HG03060 (cell line): Measurements from ENCODE around the gene ACOX3.
"Not testable (repeated sequence)": the region's sequence is repeated elsewhere in the genome, so short reads cannot be mapped to it uniquely, and the experiment has no call there.

Experiments used
- ATAC-seq: cut with Tn5 transposase; IDR thresholded peaks from one replicate; pipeline ENCODE4 v1.9.1; 2021; ENCODE audit warnings: low read depth, moderate number of reproducible peaks; ENCODE audit not compliant: unreplicated experiment

Gene ACOX3

DNA sequence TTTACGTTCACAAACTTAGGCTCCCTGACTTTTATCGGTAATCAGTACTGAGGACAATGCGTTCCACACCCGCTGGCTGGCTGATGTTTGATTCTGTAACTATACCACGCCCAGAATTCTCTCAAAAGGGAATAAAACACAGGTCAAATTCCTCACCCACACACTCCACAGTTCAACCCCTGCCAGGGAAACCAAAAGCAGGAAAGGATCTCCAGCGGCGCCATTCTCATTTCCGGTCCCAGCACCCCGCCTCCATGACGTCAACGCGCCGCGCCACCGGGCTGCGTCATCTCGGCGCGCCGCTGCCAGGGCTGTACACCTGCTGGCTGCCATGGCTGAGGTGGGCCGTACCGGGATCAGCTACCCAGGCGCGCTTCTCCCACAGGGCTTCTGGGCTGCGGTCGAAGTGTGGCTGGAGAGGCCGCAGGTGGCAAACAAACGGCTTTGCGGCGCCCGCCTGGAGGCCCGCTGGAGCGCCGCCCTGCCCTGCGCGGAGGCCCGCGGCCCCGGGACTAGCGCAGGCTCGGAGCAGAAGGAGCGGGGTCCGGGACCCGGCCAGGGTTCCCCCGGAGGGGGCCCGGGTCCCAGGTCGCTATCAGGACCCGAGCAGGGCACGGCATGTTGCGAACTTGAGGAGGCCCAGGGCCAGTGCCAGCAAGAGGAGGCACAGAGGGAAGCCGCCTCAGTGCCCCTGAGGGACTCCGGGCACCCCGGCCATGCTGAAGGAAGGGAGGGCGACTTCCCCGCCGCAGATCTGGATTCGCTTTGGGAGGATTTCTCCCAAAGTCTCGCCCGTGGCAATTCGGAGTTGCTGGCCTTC is at the start of gene ACOX3, which contains the start of gene TRMT44:
TSS of gene ACOX3 (minus strand) at position 232 of the 820 bp plus-strand sequence. CDS start 24,202 bp downstream, outside the sequence.
TSS of gene TRMT44 (plus strand) at position 286 of the 820 bp plus-strand sequence. CDS start at position 332, 46 bp downstream.
- no peak for ATAC-seq

DNA sequence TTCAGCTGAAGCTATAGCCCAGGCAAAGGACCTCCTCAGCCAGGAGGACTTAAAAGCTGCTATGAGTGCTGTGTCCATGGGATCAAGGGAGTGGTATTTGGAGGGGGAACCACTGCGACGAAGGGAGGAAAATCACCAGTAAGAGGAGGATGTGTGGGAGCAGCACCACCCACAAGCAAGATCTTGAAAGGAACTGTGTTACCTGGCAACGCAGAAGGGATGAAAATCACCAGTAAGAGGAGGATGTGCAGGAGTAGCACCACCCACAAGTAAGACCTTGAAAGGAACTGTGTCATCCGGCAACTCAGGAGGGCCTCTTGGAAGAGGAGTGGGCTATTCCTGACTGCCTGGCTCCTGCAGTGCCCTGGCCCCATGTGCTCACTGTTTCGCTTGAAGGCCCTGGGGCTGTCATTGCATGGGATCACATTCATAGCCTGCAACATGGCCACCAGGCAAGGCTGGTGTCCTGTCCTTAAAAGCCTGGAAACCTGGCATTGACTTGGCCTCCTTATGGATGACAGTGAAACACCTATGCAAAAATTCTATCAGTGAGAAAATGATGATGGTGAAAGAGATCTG is 48.4 kb upstream of the ACOX3 start:
- ATAC-seq = no peak

DNA sequence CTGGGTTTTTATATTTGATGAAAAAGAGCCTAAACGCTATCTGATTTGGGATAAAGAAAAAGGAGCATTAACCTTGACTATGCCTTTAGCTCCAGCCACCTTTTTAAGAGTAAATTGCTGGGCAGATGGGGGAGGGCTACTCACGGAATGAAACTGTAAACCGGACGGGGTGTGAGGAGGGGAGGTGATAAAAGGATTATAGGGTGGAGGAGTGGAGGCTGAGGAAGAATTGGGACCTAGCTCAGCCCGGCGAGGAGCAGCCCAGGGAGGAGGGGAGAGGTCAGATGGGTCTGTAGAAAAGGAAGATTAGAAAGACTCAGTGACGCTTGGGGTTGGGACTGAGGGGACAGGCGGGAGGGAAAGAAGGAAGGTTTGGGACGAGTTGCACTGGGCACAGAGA is 46.1 kb upstream of the ACOX3 start:
- ATAC-seq = not testable (repeated sequence)

DNA sequence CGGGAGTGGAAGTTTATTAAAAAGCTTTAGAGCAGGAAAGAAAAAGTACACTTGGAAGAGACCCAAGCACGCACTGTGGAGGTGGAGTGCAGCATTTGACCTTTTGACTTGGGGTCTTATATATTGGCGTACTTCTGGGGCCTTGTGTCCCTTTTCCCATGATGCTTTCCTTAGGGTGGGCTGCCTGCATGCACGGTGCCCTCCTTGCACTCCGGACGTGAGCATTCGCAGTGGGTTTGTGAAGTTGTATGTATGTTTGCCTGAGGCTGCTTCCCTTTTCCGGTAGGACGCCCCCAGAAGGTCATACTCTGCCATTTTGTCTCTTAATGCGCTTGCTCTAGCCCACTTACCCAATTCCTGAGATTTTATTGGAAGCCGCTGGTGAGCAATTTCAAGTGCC is 39.7 kb upstream of the ACOX3 start:
- ATAC-seq = no peak

- no peak for ATAC-seq
Observed at GRCh38 chr4:8478801-8479744, 38.5 kb upstream of the ACOX3 start.

DNA sequence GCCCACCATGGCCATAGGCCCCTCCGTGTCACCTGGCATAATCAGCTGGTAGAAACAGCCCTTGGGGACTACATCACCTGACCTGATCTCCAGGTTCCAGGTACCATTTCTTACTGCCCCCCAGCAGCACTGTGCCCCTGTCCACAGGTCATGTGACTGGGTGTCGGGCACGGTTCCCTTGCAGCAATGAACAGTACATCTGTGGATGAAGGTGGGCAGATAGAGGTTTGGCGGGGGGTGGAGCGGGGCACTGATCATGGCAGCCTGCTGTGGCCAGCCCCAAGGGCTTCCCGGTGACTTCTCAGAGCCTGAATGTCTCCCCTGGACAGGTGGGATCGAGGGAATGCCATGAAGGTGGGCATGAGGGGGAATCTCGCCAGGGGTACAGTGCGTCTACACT is 37.8 kb upstream of the ACOX3 start:
- no peak for ATAC-seq

- no peak for ATAC-seq
Observed at GRCh38 chr4:8477676-8478075, 37.2 kb upstream of the ACOX3 start.

DNA sequence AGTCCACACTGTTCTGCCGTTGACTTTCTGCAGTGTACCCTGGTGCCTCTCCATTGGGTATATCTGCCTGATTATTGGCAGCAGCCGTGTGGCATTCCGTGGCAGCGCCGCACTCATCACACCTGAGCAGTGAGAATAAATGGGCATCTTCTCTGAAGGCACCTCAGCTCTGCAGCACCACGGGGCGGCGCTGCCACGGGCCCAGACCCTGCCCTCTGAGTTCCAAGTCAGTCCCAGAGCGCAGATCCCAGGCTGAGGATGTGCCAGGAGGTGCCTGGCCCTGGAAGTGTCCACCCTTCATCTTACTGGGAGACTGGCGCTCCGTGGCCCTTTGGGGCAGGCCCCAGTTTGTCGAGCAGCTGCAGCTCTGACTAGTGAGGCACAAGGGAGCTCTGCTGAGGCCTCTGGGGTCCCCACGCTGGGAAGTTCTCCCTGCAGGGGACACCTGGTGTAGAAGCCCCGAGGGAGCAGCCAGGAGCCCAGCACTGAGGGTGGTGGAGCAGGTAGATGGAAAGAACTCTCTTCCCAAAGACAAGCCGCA is 36.6 kb upstream of the ACOX3 start:
- no peak for ATAC-seq

DNA sequence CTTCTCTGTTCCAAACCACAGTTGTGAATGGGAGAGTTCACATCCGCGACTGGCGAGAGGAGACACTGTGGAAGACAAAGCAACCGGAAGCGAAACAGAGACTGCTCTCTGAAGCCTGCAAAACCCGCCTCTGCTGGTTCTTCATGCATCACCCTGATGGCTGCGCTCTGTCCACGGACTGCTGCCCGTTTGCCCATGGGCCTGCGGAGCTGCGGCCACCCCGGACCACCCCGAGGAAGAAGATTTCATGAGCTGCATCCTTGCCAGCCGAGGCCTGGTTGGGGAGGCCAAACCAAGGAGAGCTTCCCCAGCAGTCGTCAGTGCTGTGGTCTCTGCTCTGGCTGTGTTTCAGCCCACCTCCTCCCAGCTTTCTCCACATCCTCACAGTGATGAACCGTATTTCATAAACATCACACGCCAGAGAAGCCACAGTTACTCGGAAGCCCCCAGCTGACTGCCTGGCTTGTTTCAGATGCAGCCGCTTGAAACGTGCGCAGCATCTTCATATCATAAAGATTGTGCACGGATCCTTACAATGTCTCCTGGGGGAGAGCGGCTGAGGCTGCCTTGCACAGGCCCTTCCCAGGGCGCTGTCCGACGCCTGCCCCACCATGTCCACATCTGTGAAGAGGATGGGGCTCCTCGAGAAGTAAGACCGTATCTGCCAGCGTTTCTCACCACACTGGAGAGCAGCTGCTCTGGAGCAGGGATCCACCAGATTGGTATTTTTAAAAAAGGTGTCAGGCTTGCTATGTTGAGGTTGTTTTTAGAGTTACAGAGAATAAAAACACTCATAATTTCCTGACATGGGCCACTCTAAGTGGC is 35.4 kb upstream of the ACOX3 start:
- ATAC-seq = no peak

DNA sequence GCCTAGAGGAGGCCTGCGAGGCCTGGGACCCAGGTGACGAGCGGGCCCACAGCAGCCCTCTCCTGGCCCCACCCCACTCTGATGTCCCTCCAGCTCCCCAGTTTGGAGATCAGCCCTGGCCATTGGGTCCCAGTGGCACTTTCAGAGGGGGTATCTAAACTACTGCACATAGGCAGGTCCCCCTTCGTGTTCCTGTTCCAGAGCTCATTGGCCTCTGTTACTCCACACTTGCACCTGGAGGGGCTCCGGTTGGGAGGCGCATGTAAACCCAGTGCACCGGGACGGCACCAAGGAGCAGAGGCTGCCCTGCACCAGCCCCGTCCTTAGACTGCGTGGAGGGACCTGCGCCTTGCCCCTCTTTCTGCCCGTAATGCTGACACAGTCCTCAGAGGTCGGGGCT is 34.3 kb upstream of the ACOX3 start:
- ATAC-seq = no peak

DNA sequence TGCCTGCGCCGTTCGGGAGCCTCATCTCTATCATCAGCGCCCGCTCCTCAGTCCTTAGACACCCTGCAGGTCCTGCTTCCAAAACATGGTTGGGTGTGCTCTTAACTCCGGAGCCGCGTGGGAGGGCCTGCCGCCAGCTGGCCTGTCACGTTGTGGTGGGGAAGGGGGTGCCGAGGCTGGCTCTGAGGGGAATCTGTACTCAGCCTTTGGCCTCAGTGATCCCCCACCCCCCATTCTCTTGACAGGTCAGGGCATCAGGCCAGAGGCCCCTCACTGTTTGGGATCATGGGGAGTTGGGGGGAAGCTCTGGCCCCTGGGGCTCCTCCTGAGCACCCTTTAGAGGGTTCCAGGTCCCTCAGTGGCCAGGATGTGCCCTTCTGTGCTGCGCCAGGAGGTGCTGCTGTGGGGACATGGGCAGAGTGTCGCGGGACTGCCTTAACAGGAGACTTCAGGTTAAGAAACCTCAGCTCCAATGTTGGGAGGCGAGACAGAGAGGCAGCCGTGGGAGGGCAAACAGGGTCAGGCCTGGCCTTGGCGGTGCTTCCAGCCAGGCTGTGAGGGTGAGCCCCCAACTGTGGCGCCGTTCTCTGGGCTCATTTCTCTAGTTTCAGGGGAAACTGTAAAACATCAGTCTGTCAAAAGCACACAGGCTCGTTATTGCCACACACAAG is 33.5 kb upstream of the ACOX3 start:
- no peak for ATAC-seq

GRCh38 chr4:8473198-8473919 is 32.8 kb upstream of the ACOX3 start:
- ATAC-seq = no peak

DNA sequence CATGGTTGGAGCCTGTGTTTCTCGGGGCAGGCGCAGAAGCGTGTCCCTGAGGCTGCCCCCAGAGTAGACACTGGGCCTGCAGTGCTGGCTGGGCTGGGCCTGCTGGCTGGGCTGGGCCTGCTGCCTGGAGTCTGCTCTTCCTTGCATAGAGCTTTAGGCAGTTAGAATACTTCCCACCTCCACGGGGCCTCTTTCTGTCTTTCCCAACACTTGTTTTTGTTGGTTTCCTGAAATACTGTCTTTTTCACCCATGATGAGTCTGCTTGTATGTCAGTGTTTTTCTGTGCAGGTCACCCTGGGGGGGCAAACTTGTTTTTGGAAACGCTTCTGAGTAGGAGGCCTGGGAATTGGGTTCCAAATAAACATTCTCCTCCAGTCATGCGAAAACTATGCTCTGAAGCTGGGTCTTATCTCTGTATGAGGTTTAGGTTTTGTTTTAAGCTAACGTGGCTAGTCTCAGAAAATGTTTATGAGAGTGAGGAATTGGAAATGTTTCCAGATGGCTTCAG is 32.2 kb upstream of the ACOX3 start:
- ATAC-seq = no peak

GRCh38 chr4:8472158-8472688 is 31.7 kb upstream of the ACOX3 start:
- ATAC-seq = no peak

- ATAC-seq = no peak
Observed at GRCh38 chr4:8471211-8471875, 30.8 kb upstream of the ACOX3 start.

DNA sequence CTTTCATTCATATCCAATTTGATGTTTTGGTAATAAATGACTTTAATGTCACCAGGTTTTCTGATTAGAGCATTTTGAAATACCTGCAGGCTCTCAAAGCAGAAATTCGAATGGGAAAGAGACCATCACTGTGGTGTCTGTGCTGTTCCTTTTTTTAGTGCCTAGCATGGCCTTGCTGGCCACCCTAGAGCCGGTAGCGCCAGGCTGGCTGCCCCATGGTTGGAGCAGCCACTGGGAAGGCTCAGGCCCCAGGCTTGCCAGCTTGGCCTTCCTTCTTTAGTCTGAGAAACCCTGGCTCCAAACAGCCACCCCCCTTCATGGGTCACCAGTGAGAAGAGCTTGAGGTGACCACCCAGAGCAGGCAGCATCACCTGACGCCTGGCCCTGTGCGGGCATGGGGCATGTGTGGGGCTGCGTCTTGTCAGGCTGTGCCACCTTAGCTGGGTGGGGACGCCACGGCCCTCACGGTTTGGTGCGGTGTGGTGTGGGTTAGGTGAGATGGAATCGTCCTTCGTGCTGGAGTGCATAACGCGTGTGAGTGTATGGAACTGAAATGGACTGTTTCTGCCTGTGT is 30.0 kb upstream of the ACOX3 start:
- no peak for ATAC-seq

DNA sequence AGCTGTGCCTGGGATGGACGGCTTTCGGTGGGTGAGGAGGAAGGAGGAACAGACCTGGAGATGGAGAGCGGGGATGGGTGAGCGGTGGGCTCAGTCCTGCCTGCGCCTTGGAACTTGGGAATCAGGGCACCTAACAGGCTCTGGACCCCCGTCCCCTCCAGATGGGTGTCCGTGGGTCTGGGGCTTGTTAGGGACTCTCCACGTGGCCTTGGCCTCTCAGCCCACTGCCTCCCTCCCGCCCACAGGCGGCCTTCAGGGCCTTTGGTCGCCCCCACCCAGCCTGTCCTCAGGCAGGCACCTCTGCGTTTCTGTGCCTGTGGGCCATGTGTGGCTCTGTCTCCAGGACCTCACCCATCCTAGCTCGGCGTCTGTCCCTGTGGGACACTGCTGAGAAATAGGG is 29.0 kb upstream of the ACOX3 start:
- ATAC-seq = no peak
